ENCODE data around the gene FRK.

The FRK gene

GRCh38 chr6:116033687-116034303, 26.9 kb downstream of the FRK start:
- Histone ChIP-seq H2BK15ac (ENCODE audit: low read length) (no peak overlapping the region), H4K8ac (ENCODE audit: low read depth, low read length) (no peak overlapping the region), H3K4me3 (ENCODE audit: low read length in 2 of 2) (no peak overlapping the region), H3K36me3 (replicated peaks in 1 of 2; ENCODE audit: control insufficient read depth in 2 of 2, insufficient read depth in 2 of 2, low read length in 2 of 2) (no peaks in the 10 kb centered on the region), H3K27ac (replicated peaks; ENCODE audit: low read length) (no peak overlapping the region), H4K91ac (ENCODE audit: low read depth, low read length, poor library complexity) (no peak overlapping the region), H2AFZ (ENCODE audit: low read length) (no peak overlapping the region), H3K9me3 (replicated peaks in 1 of 2; ENCODE audit: control insufficient read depth in 2 of 2, insufficient read depth in 1 of 2, low read depth in 1 of 2, low read length in 2 of 2) (no peaks in the 10 kb centered on the region), H3K9ac (ENCODE audit: low read depth, low read length, poor library complexity) (no peak overlapping the region), H3K18ac (ENCODE audit: low read length) (no peak overlapping the region), H3K4me1 (ENCODE audit: control insufficient read depth in 2 of 2, insufficient read depth in 1 of 2, low read depth in 1 of 2, low read length in 2 of 2) (no peaks in the 10 kb centered on the region), H2BK5ac (ENCODE audit: low read length) (no peak overlapping the region), H2AK5ac (ENCODE audit: low read depth, low read length) (no peak overlapping the region), H2BK120ac (ENCODE audit: low read depth, low read length) (no peak overlapping the region), H3K23ac (ENCODE audit: low read depth, low read length, poor library complexity) (no peak overlapping the region), H3K27me3 (ENCODE audit: control insufficient read depth in 3 of 3, insufficient read depth in 3 of 3, low read depth in 1 of 3, low read length in 3 of 3) (no peaks in the 10 kb centered on the region), H3K14ac (ENCODE audit: low read length) (no peak overlapping the region), H3K4ac (ENCODE audit: low read length) (no peak overlapping the region), H2BK12ac (ENCODE audit: low read length) (no peak overlapping the region), H3K79me1 (ENCODE audit: low read depth, low read length) (no peaks in the 10 kb centered on the region), H3K4me2 (ENCODE audit: insufficient read depth, low read length, poor library complexity, severe bottlenecking) (no peak overlapping the region)
- WGBS, 2 donors (ENCODE audit: extremely low coverage in 2 of 2, insufficient read length in 2 of 2, insufficient replicate concordance in 1 of 2), result no CpG with 5 or more reads among the region's 4 CpGs
- DNase-seq (ENCODE audit: low spot score), result no peak

GRCh38 chr6:116030770-116031169, 29.9 kb downstream of the FRK start:
- H2BK120ac ChIP-seq (ENCODE audit: low read depth, low read length), result no peak overlapping the region
- no peaks in the 10 kb centered on the region for H3K9me3 ChIP-seq (replicated peaks in 1 of 2; ENCODE audit: control insufficient read depth in 2 of 2, insufficient read depth in 1 of 2, low read depth in 1 of 2, low read length in 2 of 2)
- H2BK12ac ChIP-seq (ENCODE audit: low read length), result no peak overlapping the region
- no peak overlapping the region for H3K9ac ChIP-seq (ENCODE audit: low read depth, low read length, poor library complexity)
- H2AK5ac ChIP-seq (ENCODE audit: low read depth, low read length), result no peak overlapping the region
- no peak overlapping the region for H4K91ac ChIP-seq (ENCODE audit: low read depth, low read length, poor library complexity)
- no peak overlapping the region for H3K4ac ChIP-seq (ENCODE audit: low read length)
- no peak overlapping the region for H3K27ac ChIP-seq (replicated peaks; ENCODE audit: low read length)
- no peak overlapping the region for H2BK15ac ChIP-seq (ENCODE audit: low read length)
- WGBS, 2 donors (ENCODE audit: extremely low coverage in 2 of 2, insufficient read length in 2 of 2, insufficient replicate concordance in 1 of 2), result no CpG with 5 or more reads among the region's 1 CpG
- no peak overlapping the region for H3K14ac ChIP-seq (ENCODE audit: low read length)
- H3K18ac ChIP-seq (ENCODE audit: low read length), result no peak overlapping the region
- H2AFZ ChIP-seq (ENCODE audit: low read length), result no peak overlapping the region
- no peak overlapping the region for H3K23ac ChIP-seq (ENCODE audit: low read depth, low read length, poor library complexity)
- H3K4me1 ChIP-seq (ENCODE audit: control insufficient read depth in 2 of 2, insufficient read depth in 1 of 2, low read depth in 1 of 2, low read length in 2 of 2), result no peaks in the 10 kb centered on the region
- no peak overlapping the region for H2BK5ac ChIP-seq (ENCODE audit: low read length)
- H4K8ac ChIP-seq (ENCODE audit: low read depth, low read length), result no peak overlapping the region
- H3K4me3 ChIP-seq (ENCODE audit: low read length in 2 of 2), result no peak overlapping the region
- DNase-seq (ENCODE audit: low spot score), result no peak
- H3K4me2 ChIP-seq (ENCODE audit: insufficient read depth, low read length, poor library complexity, severe bottlenecking), result no peak overlapping the region
- no peaks in the 10 kb centered on the region for H3K36me3 ChIP-seq (replicated peaks in 1 of 2; ENCODE audit: control insufficient read depth in 2 of 2, insufficient read depth in 2 of 2, low read length in 2 of 2)
- no peaks in the 10 kb centered on the region for H3K27me3 ChIP-seq (ENCODE audit: control insufficient read depth in 3 of 3, insufficient read depth in 3 of 3, low read depth in 1 of 3, low read length in 3 of 3)
- H3K79me1 ChIP-seq (ENCODE audit: low read depth, low read length), result no peaks in the 10 kb centered on the region

- Histone ChIP-seq H4K8ac (ENCODE audit: low read depth, low read length) (no peak overlapping the region), H3K18ac (ENCODE audit: low read length) (no peak overlapping the region), H3K9me3 (replicated peaks in 1 of 2; ENCODE audit: control insufficient read depth in 2 of 2, insufficient read depth in 1 of 2, low read depth in 1 of 2, low read length in 2 of 2) (no peaks in the 10 kb centered on the region), H3K14ac (ENCODE audit: low read length) (no peak overlapping the region), H2AK5ac (ENCODE audit: low read depth, low read length) (no peak overlapping the region), H2AFZ (ENCODE audit: low read length) (no peak overlapping the region), H3K4ac (ENCODE audit: low read length) (no peak overlapping the region), H3K27ac (replicated peaks; ENCODE audit: low read length) (no peak overlapping the region), H2BK12ac (ENCODE audit: low read length) (no peak overlapping the region), H4K91ac (ENCODE audit: low read depth, low read length, poor library complexity) (no peak overlapping the region), H3K23ac (ENCODE audit: low read depth, low read length, poor library complexity) (no peak overlapping the region), H2BK15ac (ENCODE audit: low read length) (no peak overlapping the region), H3K4me2 (ENCODE audit: insufficient read depth, low read length, poor library complexity, severe bottlenecking) (no peak overlapping the region), H3K4me1 (ENCODE audit: control insufficient read depth in 2 of 2, insufficient read depth in 1 of 2, low read depth in 1 of 2, low read length in 2 of 2) (no peaks in the 10 kb centered on the region), H3K9ac (ENCODE audit: low read depth, low read length, poor library complexity) (no peak overlapping the region), H3K36me3 (replicated peaks in 1 of 2; ENCODE audit: control insufficient read depth in 2 of 2, insufficient read depth in 2 of 2, low read length in 2 of 2) (no peaks in the 10 kb centered on the region), H2BK120ac (ENCODE audit: low read depth, low read length) (no peak overlapping the region), H2BK5ac (ENCODE audit: low read length) (no peak overlapping the region), H3K27me3 (ENCODE audit: control insufficient read depth in 3 of 3, insufficient read depth in 3 of 3, low read depth in 1 of 3, low read length in 3 of 3) (no peaks in the 10 kb centered on the region), H3K4me3 (ENCODE audit: low read length in 2 of 2) (no peak overlapping the region), H3K79me1 (ENCODE audit: low read depth, low read length) (no peaks in the 10 kb centered on the region)
- DNase-seq (ENCODE audit: low spot score), result no peak
- no CpG with 5 or more reads among the region's 1 CpG for WGBS, 2 donors (ENCODE audit: extremely low coverage in 2 of 2, insufficient read length in 2 of 2, insufficient replicate concordance in 1 of 2)
Measured at GRCh38 chr6:116029535-116029934, 31.2 kb downstream of the FRK start.

GRCh38 chr6:116028233-116028632, 32.5 kb downstream of the FRK start:
- no peak overlapping the region for H4K91ac ChIP-seq (ENCODE audit: low read depth, low read length, poor library complexity)
- no peak overlapping the region for H4K8ac ChIP-seq (ENCODE audit: low read depth, low read length)
- no peak overlapping the region for H3K14ac ChIP-seq (ENCODE audit: low read length)
- H3K23ac ChIP-seq (ENCODE audit: low read depth, low read length, poor library complexity), result no peak overlapping the region
- H3K27ac ChIP-seq (replicated peaks; ENCODE audit: low read length), result no peak overlapping the region
- no peaks in the 10 kb centered on the region for H3K79me1 ChIP-seq (ENCODE audit: low read depth, low read length)
- no peak overlapping the region for H2AK5ac ChIP-seq (ENCODE audit: low read depth, low read length)
- no peak overlapping the region for H2BK5ac ChIP-seq (ENCODE audit: low read length)
- no peak for DNase-seq (ENCODE audit: low spot score)
- no peak overlapping the region for H3K4ac ChIP-seq (ENCODE audit: low read length)
- no peaks in the 10 kb centered on the region for H3K9me3 ChIP-seq (replicated peaks in 1 of 2; ENCODE audit: control insufficient read depth in 2 of 2, insufficient read depth in 1 of 2, low read depth in 1 of 2, low read length in 2 of 2)
- no peaks in the 10 kb centered on the region for H3K4me1 ChIP-seq (ENCODE audit: control insufficient read depth in 2 of 2, insufficient read depth in 1 of 2, low read depth in 1 of 2, low read length in 2 of 2)
- H3K27me3 ChIP-seq (ENCODE audit: control insufficient read depth in 3 of 3, insufficient read depth in 3 of 3, low read depth in 1 of 3, low read length in 3 of 3), result no peaks in the 10 kb centered on the region
- H3K9ac ChIP-seq (ENCODE audit: low read depth, low read length, poor library complexity), result no peak overlapping the region
- H2AFZ ChIP-seq (ENCODE audit: low read length), result no peak overlapping the region
- H3K36me3 ChIP-seq (replicated peaks in 1 of 2; ENCODE audit: control insufficient read depth in 2 of 2, insufficient read depth in 2 of 2, low read length in 2 of 2), result no peaks in the 10 kb centered on the region
- H3K18ac ChIP-seq (ENCODE audit: low read length), result no peak overlapping the region
- H3K4me2 ChIP-seq (ENCODE audit: insufficient read depth, low read length, poor library complexity, severe bottlenecking), result no peak overlapping the region
- no peak overlapping the region for H2BK15ac ChIP-seq (ENCODE audit: low read length)
- H2BK12ac ChIP-seq (ENCODE audit: low read length), result no peak overlapping the region
- no peak overlapping the region for H3K4me3 ChIP-seq (ENCODE audit: low read length in 2 of 2)
- WGBS, 2 donors (ENCODE audit: extremely low coverage in 2 of 2, insufficient read length in 2 of 2, insufficient replicate concordance in 1 of 2), result no CpG with 5 or more reads among the region's 1 CpG
- no peak overlapping the region for H2BK120ac ChIP-seq (ENCODE audit: low read depth, low read length)
